Gastrocnemius medialis (tissue), 4 donors: Measurements from ENCODE around the gene KLF7. TPM values are rescaled to one million over a fixed set of nuclear protein-coding genes. Genes with fewer than 3 reads are reported as not detected.

Experiments used
- ATAC-seq, 2 donors: fragments of 150-250 bp; one replicate each; pipeline ENCODE4 v1.9.1; 2016
- DNase-seq, 2 donors: peaks; one replicate each; pipeline ENCODE4 v3.0.0-alpha.2; 2019
- H3K27ac ChIP-seq, 4 donors: fragments of 200-600 bp; sonication (generic); 1 replicate in 1 of 4; 2 replicates in 3 of 4; pipeline ENCODE4 v1.5.1; 2016 to 2018; ENCODE audit warnings: mild to moderate bottlenecking in 2 of 4, moderate library complexity in 1 of 4
- H3K27me3 ChIP-seq, 3 donors: fragments of 200-600 bp; sonication (generic) in 2 of 3; 1 replicate in 1 of 3; 2 replicates in 2 of 3; pipeline versions ENCODE4 v1.5.1 to v1.6.0; 2016 to 2019; ENCODE audit warnings: mild to moderate bottlenecking in 1 of 3, moderate library complexity in 1 of 3
- H3K36me3 ChIP-seq, 2 donors: fragments of 200-600 bp; sonication (generic) in 1 of 2; one replicate each; pipeline ENCODE4 v1.5.1; 2017 to 2018
- H3K4me1 ChIP-seq, 2 donors: fragments of 200-600 bp; sonication (generic) in 1 of 2; one replicate each; pipeline ENCODE4 v1.5.1; 2016 to 2017; ENCODE audit warnings: mild to moderate bottlenecking in 2 of 2
- H3K4me3 ChIP-seq, 4 donors: fragments of 200-600 bp; sonication (generic) in 3 of 4; 1 replicate in 1 of 4; 2 replicates in 3 of 4; pipeline ENCODE4 v1.5.1; 2016 to 2019; ENCODE audit warnings: mild to moderate bottlenecking in 2 of 4
- H3K9me3 ChIP-seq, 3 donors: fragments of 200-600 bp; sonication (generic) in 2 of 3; 1 replicate in 1 of 3; 2 replicates in 2 of 3; pipeline ENCODE4 v1.5.1; 2016 to 2019
- POLR2A ChIP-seq, 2 donors: fragments of 450-650 bp; IDR thresholded peaks; one replicate each; pipeline ENCODE4 v1.6.1; 2017; ENCODE audit warnings: antibody characterized with exemption in 2 of 2, mild to moderate bottlenecking in 2 of 2, moderate library complexity in 2 of 2
- in situ Hi-C, 4 donors: fragments of 200-750 bp; cut with MboI; loops; one replicate each; pipeline versions ENCODE4 v1.15.0 to v1.8.0; 2017; ENCODE audit warnings: low sequenced_read_pairs in 4 of 4
- intact Hi-C: fragments of 100-400 bp; cut with DNase I; formaldehyde crosslinking; loops from one replicate; pipeline ENCODE4 v1.15.1; 2023; ENCODE audit warnings: low total_unique reads
- total RNA-seq, 4 donors: library from RNA; depleted of rRNA; stranded (reverse); fragments of >200 nt; gene quantifications; one replicate each; pipeline versions ENCODE4 v1.1.0 to v1.2.3, GENCODE V29; 2016
- TF ChIP-seq, protein P1 (sequence below), 5 experiments: fragments of 450-650 bp in 3 of 5; fragments of 200-600 bp in 2 of 5; sonication (generic) in 2 of 5; IDR thresholded peaks in 4 of 5; conservative IDR thresholded peaks in 1 of 5; 1 replicate in 4 of 5; 2 replicates in 1 of 5; pipeline ENCODE4 v1.5.1; 2016 to 2019; ENCODE audit warnings: antibody characterized with exemption in 5 of 5, mild to moderate bottlenecking in 3 of 5, moderate library complexity in 3 of 5

The KLF7 gene
- total RNA-seq, 4 donors from 2014 or later: 6.8 to 12.0 (median 7.6) TPM

DNA sequence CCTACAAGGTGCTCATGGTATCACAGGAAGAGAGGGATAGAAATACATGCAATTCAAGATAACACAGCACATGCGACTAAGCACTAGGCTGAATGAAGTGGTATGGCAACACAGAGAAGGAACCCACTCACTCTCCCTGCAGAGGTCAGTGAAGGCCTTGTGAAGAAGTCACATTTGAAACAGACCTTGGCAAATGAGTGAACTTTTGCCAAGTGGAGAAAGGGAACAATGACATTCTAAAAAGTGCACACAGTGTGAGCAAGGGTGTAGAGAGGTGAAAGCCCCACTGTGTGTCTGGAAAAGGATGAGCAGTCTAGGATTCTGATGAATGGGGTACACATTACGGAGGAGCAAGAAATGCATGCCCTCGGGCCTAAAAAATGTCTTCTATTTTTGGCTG is 23.3 kb downstream of the KLF7 start:
- intact Hi-C loops: no loop called here

DNA sequence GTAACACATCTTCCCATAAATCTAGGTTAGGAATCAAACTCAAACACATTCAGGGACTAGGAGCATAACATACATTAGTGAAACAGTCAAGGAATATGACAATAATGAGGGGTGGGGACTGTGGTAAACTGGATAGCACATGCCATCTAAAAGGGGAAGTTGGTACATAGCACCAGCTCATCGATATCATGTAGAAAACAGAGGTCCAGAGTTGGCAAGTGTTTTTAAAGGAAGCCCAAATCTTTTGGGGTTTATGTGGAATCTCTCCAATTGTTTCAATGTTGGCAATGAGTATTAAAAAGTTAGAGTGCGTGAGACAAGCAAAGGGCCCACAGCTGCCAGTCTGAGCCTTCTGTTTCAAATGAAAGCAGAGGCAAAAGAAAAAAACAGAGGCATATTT is 24.4 kb downstream of the KLF7 start:
- in situ Hi-C loops (no loop called here), intact Hi-C loops (no loop called here)
- Histone ChIP-seq H3K9me3 (no peaks in the 10 kb centered on the region), H3K4me3 (no peak overlapping the region), H3K27ac (peak overlapping the region; percentile 79 to 86 (median 81)), H3K27me3 (no peaks in the 10 kb centered on the region), H3K4me1 (peaks cover 80 to 81% of the 10 kb centered on the region in 2 donors), H3K36me3 (no peaks in the 10 kb centered on the region)
- TF ChIP-seq, protein P1, sequence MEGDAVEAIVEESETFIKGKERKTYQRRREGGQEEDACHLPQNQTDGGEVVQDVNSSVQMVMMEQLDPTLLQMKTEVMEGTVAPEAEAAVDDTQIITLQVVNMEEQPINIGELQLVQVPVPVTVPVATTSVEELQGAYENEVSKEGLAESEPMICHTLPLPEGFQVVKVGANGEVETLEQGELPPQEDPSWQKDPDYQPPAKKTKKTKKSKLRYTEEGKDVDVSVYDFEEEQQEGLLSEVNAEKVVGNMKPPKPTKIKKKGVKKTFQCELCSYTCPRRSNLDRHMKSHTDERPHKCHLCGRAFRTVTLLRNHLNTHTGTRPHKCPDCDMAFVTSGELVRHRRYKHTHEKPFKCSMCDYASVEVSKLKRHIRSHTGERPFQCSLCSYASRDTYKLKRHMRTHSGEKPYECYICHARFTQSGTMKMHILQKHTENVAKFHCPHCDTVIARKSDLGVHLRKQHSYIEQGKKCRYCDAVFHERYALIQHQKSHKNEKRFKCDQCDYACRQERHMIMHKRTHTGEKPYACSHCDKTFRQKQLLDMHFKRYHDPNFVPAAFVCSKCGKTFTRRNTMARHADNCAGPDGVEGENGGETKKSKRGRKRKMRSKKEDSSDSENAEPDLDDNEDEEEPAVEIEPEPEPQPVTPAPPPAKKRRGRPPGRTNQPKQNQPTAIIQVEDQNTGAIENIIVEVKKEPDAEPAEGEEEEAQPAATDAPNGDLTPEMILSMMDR (IDR thresholded peaks at IDR 0.05 in 4 of 5, conservative IDR thresholded peaks at IDR 0.05 in 1 of 5): no peak
- TF ChIP-seq POLR2A (IDR thresholded peaks at IDR 0.05): no peak
- DNase-seq (no peak), ATAC-seq (no peak)

More for the DNA sequence above, 23.3 kb downstream of the KLF7 start:
- Histone ChIP-seq H3K9me3 (no peaks in the 10 kb centered on the region), H3K4me3 (peak overlapping the region in 1 of 4 donors; percentile 34), H3K27ac (peak overlapping the region; percentile 79 to 86 (median 81)), H3K36me3 (no peaks in the 10 kb centered on the region), H3K4me1 (peaks cover 74 to 78% of the 10 kb centered on the region in 2 donors), H3K27me3 (no peaks in the 10 kb centered on the region)
- in situ Hi-C loops: no loop called here
- TF ChIP-seq, protein P1 (IDR thresholded peaks at IDR 0.05 in 4 of 5, conservative IDR thresholded peaks at IDR 0.05 in 1 of 5): no peak
- TF ChIP-seq POLR2A (IDR thresholded peaks at IDR 0.05): no peak
- DNase-seq (no peak), ATAC-seq (peak in 1 of 2 donors; percentile 16)

DNA sequence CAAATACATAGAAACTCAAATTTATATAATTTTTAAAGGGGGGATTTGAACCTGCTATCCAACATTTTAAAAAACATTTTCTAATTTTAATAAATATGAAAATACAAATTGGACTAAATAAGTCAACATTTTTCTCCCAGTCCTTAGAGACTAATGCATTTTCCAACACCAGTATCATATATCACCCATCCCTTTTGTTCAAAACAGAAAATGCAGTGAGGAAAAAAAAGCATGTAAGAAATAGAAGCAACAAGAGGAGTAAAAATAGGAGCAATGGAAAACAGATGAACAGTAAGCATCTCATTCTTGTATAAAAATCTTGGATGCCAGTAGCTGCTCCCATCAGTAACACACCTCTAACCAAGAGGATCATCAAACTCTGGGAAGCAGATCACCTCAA is 25.5 kb downstream of the KLF7 start:
- Histone ChIP-seq H3K27ac (peak overlapping the region; percentile 79 to 86 (median 81)), H3K9me3 (no peaks in the 10 kb centered on the region), H3K4me1 (peaks cover 80 to 83% of the 10 kb centered on the region in 2 donors), H3K27me3 (no peaks in the 10 kb centered on the region), H3K4me3 (no peak overlapping the region), H3K36me3 (no peaks in the 10 kb centered on the region)
- ATAC-seq: no peak
- intact Hi-C loops (no loop called here), in situ Hi-C loops (no loop called here)
- TF ChIP-seq, protein P1 (IDR thresholded peaks at IDR 0.05 in 4 of 5, conservative IDR thresholded peaks at IDR 0.05 in 1 of 5): no peak
- TF ChIP-seq POLR2A (IDR thresholded peaks at IDR 0.05): no peak
- DNase-seq: no peak

DNA sequence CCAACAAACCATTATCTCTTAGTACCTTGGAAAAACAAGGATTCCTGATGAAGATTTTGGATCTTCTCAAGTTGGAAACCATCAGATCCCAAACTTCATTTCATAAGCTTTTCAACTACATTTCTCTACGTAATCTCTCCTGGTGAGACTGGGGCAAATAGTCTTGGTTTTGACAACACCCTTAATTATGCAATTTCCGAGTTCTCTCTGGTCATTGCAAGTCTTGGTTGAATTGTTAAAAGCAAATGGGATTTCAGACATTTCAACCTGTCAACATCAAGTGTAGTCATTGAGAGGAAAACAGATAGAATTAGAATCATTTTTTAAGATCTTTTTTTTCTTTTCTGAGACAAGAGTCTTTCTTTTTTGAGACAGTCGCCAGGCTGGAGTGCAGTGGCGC is 26.2 kb downstream of the KLF7 start:
- H3K27ac ChIP-seq: peak overlapping the region; percentile 79 to 86 (median 81)
- intact Hi-C loops (no loop called here), in situ Hi-C loops (no loop called here)
- H3K9me3 ChIP-seq: no peaks in the 10 kb centered on the region
- no peak for DNase-seq
- H3K36me3 ChIP-seq: no peaks in the 10 kb centered on the region
- H3K4me1 ChIP-seq: peaks cover 80 to 82% of the 10 kb centered on the region in 2 donors
- H3K4me3 ChIP-seq: no peak overlapping the region
- H3K27me3 ChIP-seq: no peaks in the 10 kb centered on the region
- TF ChIP-seq POLR2A (IDR thresholded peaks at IDR 0.05): no peak
- TF ChIP-seq, protein P1 (IDR thresholded peaks at IDR 0.05 in 4 of 5, conservative IDR thresholded peaks at IDR 0.05 in 1 of 5): no peak
- ATAC-seq: no peak
